SK-N-SH treated with all-trans-retinoic acid at 6 μM for 48 hours (cell line): Measurements from ENCODE around the gene HRNR.
A peak's percentile ranks its signal among the peaks of the same experiment; 100 is the strongest.

Experiments used
- ATAC-seq: fragments of 200-7000 bp; cut with Tn5 transposase; 3 replicates; pipeline ENCODE4 v1.9.1; 2020; ENCODE audit warnings: mild to moderate bottlenecking, moderate library complexity
- ARNTL ChIP-seq: fragments of 450-650 bp; formaldehyde crosslinking; IDR thresholded peaks from 2 replicates; pipeline ENCODE4 v1.5.0; 2020; ENCODE audit warnings: low read depth, mild to moderate bottlenecking, moderate library complexity, borderline replicate concordance
- BACH2 ChIP-seq: fragments of 250-450 bp; sonication (Bioruptor Pico); IDR thresholded peaks from 2 replicates; pipeline ENCODE4 v1.9.0; 2021; ENCODE audit warnings: mild to moderate bottlenecking, borderline replicate concordance
- CREB5 ChIP-seq: fragments of 250-450 bp; sonication (Bioruptor Pico); IDR thresholded peaks from 2 replicates; pipeline ENCODE4 v1.5.1; 2020; ENCODE audit warnings: low read depth, mild to moderate bottlenecking, moderate library complexity
- CSDC2 ChIP-seq: fragments of 250-450 bp; sonication (Bioruptor Pico); IDR thresholded peaks from 2 replicates; pipeline ENCODE4 v1.5.0; 2020; ENCODE audit warnings: mild to moderate bottlenecking, moderate library complexity
- ESRRG ChIP-seq: fragments of 250-450 bp; sonication (Bioruptor Pico); IDR thresholded peaks from 2 replicates; pipeline ENCODE4 v1.6.1; 2021; ENCODE audit warnings: mild to moderate bottlenecking
- GLIS3 ChIP-seq: fragments of 250-450 bp; sonication (Bioruptor Pico); IDR thresholded peaks from 2 replicates; pipeline ENCODE4 v1.5.0; 2020; ENCODE audit warnings: mild to moderate bottlenecking, moderate library complexity
- ISL1 ChIP-seq: fragments of 250-450 bp; sonication (Bioruptor Pico); IDR thresholded peaks from 2 replicates; pipeline ENCODE4 v2.1.2; 2022; ENCODE audit warnings: mild to moderate bottlenecking, moderate library complexity
- OSR1 ChIP-seq: fragments of 250-450 bp; sonication (Bioruptor Pico); IDR thresholded peaks from 2 replicates; pipeline ENCODE4 v1.8.0; 2022; ENCODE audit warnings: moderate library complexity, mild to moderate bottlenecking, inconsistent platforms
- PATZ1 ChIP-seq: fragments of 250-450 bp; sonication (Bioruptor Pico); IDR thresholded peaks from 2 replicates; pipeline ENCODE4 v1.8.0; 2020; ENCODE audit warnings: mild to moderate bottlenecking, moderate library complexity, borderline replicate concordance
- POU6F1 ChIP-seq: fragments of 250-450 bp; sonication (Bioruptor Pico); IDR thresholded peaks from 2 replicates; pipeline ENCODE4 v1.8.0; 2021; ENCODE audit warnings: low read depth, mild to moderate bottlenecking, moderate library complexity, borderline replicate concordance
- RARB ChIP-seq: fragments of 250-450 bp; sonication (Bioruptor Pico); IDR thresholded peaks from 2 replicates; pipeline ENCODE4 v1.8.0; 2021; ENCODE audit warnings: mild to moderate bottlenecking, moderate library complexity
- SNAI2 ChIP-seq: fragments of 250-450 bp; sonication (Bioruptor Pico); IDR thresholded peaks from 2 replicates; pipeline ENCODE4 v1.5.0; 2020; ENCODE audit warnings: mild to moderate bottlenecking, moderate library complexity
- TCF4 ChIP-seq: fragments of 250-450 bp; sonication (Bioruptor Pico); IDR thresholded peaks from 2 replicates; pipeline ENCODE4 v1.8.0; 2021; ENCODE audit warnings: mild to moderate bottlenecking, moderate library complexity, borderline replicate concordance
- TOX ChIP-seq: fragments of 250-450 bp; sonication (Bioruptor Pico); IDR thresholded peaks from 2 replicates; pipeline ENCODE4 v1.8.0; 2021; ENCODE audit warnings: mild to moderate bottlenecking, moderate library complexity, borderline replicate concordance
- ZC3H10 ChIP-seq: fragments of 250-450 bp; sonication (Bioruptor Pico); IDR thresholded peaks from 2 replicates; pipeline ENCODE4 v1.5.1; 2021; ENCODE audit warnings: mild to moderate bottlenecking, moderate library complexity
- ZFP3 ChIP-seq: fragments of 250-450 bp; sonication (Bioruptor Pico); IDR thresholded peaks from 2 replicates; pipeline ENCODE4 v1.5.0; 2020; ENCODE audit warnings: mild to moderate bottlenecking, moderate library complexity
- ZNF565 ChIP-seq: fragments of 450-650 bp; formaldehyde crosslinking; conservative IDR thresholded peaks from 2 replicates; pipeline ENCODE4 v1.5.0; 2020; ENCODE audit warnings: low read depth, mild to moderate bottlenecking, moderate library complexity
- ZNF70 ChIP-seq: fragments of 450-650 bp; formaldehyde crosslinking; IDR thresholded peaks from 2 replicates; pipeline ENCODE4 v1.5.0; 2020; ENCODE audit warnings: mild to moderate bottlenecking, moderate library complexity

The HRNR gene

GRCh38 chr1:152198982-152199381, 25.0 kb downstream of the HRNR start (continued):
- TF ChIP-seq POU6F1 = no peak
- no peak for TF ChIP-seq OSR1 (CRISPR knock-in tag)
- no peak for TF ChIP-seq GLIS3

- ATAC-seq = no peak
- no peak for TF ChIP-seq RARB (CRISPR knock-in tag)
- TF ChIP-seq ISL1 (CRISPR knock-in tag) = no peak
- no peak for TF ChIP-seq ESRRG (CRISPR knock-in tag)
- no peak for TF ChIP-seq TCF4 (CRISPR knock-in tag)
Measured at GRCh38 chr1:152197361-152197941, 26.5 kb downstream of the HRNR start.

GRCh38 chr1:152191711-152192110, 32.3 kb downstream of the HRNR start:
- TF ChIP-seq BACH2 (CRISPR knock-in tag) (no peak), ARNTL (CRISPR knock-in tag) (no peak), SNAI2 (CRISPR knock-in tag) (no peak), TOX (CRISPR knock-in tag) (no peak), PATZ1 (CRISPR knock-in tag) (no peak)
- no peak for ATAC-seq

GRCh38 chr1:152191260-152191659, 32.7 kb downstream of the HRNR start:
- no peak for ATAC-seq
- no peak for TF ChIP-seq ZFP3 (CRISPR knock-in tag)
- TF ChIP-seq ZNF565 (CRISPR knock-in tag) = no peak
- TF ChIP-seq, all 23 proteins: peak for 0

GRCh38 chr1:152190589-152190988, 33.4 kb downstream of the HRNR start:
- no peak for ATAC-seq

GRCh38 chr1:152189657-152190442, 34.1 kb downstream of the HRNR start:
- ATAC-seq = peak; percentile 69
- no peak for TF ChIP-seq CREB5 (CRISPR knock-in tag)
- TF ChIP-seq RARB (CRISPR knock-in tag) = no peak
- no peak for TF ChIP-seq GLIS3
- no peak for TF ChIP-seq BACH2 (CRISPR knock-in tag)
- TF ChIP-seq POU6F1 = no peak
- TF ChIP-seq ESRRG (CRISPR knock-in tag) = no peak
- TF ChIP-seq TOX (CRISPR knock-in tag) = no peak
- TF ChIP-seq PATZ1 (CRISPR knock-in tag) = no peak
- no peak for TF ChIP-seq CSDC2
- no peak for TF ChIP-seq ZNF565 (CRISPR knock-in tag)
- no peak for TF ChIP-seq ZNF70 (CRISPR knock-in tag)
- TF ChIP-seq ZC3H10 = no peak

More at GRCh38 chr1:152190589-152190988, 33.4 kb downstream of the HRNR start:
- TF ChIP-seq POU6F1 (no peak), ARNTL (CRISPR knock-in tag) (no peak), TOX (CRISPR knock-in tag) (no peak)
